H1 (cell line): ENCODE measurements around the gene BRCA2. TPM values are rescaled to one million over a fixed set of nuclear protein-coding genes. Genes with fewer than 3 reads are reported as not detected.

Source experiments
- CTCF ChIA-PET: fragments of 300-600 bp; sonication (Branson Sonifier 250); formaldehyde crosslinking; loops from one replicate; lab custom pipeline; 2021; ENCODE audit not compliant: partially characterized antibody; lab: Charles Lee
- POLR2A ChIA-PET: fragments of 300-600 bp; sonication (Branson Sonifier 250); formaldehyde crosslinking; loops from one replicate; lab custom pipeline; 2021; ENCODE audit warnings: inconsistent platforms; ENCODE audit not compliant: partially characterized antibody; lab: Charles Lee
- DNase-seq, 2 experiments: peaks; one replicate each; pipeline versions ENCODE4 v3.0.0 to v3.0.0-alpha.2; 2010 to 2022; ENCODE audit warnings: low spot score in 2 of 2, low read depth in 1 of 2, mixed read lengths in 1 of 2
- FAIRE-seq: peaks from 2 replicates; lab custom pipeline; 2011; peaks lifted over from hg19 to GRCh38; lab: Jason Lieb, UNC
- H2AFZ ChIP-seq: 2 replicates; pipeline ENCODE4 v1.8.1; 2012; ENCODE audit warnings: low read length, inconsistent platforms
- H2AK5ac ChIP-seq: 2 replicates; pipeline ENCODE4 v1.6.1; 2013; ENCODE audit warnings: low read depth, low read length
- H2BK120ac ChIP-seq: replicated peaks from 2 replicates; pipeline ENCODE3; 2013; ENCODE audit warnings: low read depth, low read length, inconsistent platforms
- H2BK12ac ChIP-seq: 2 replicates; pipeline ENCODE4 v1.6.1; 2013; ENCODE audit warnings: low read depth, low read length
- H2BK15ac ChIP-seq: 2 replicates; pipeline ENCODE4 v1.6.1; 2013; ENCODE audit warnings: low read length
- H2BK20ac ChIP-seq: 2 replicates; pipeline ENCODE4 v1.6.1; 2013; ENCODE audit warnings: low read length
- H2BK5ac ChIP-seq: 2 replicates; pipeline ENCODE4 v1.6.1; 2013; ENCODE audit warnings: low read depth, low read length
- H3K14ac ChIP-seq: 2 replicates; pipeline ENCODE4 v1.6.1; 2013; ENCODE audit warnings: inconsistent platforms; ENCODE audit not compliant: insufficient read length
- H3K18ac ChIP-seq: 2 replicates; pipeline ENCODE4 v1.6.1; 2013; ENCODE audit warnings: low read length; ENCODE audit errors: extremely low read depth
- H3K23ac ChIP-seq: 2 replicates; pipeline ENCODE4 v1.6.1; 2013; ENCODE audit warnings: inconsistent platforms; ENCODE audit not compliant: insufficient read length
- H3K23me2 ChIP-seq: 2 replicates; pipeline ENCODE4 v1.6.1; 2013; ENCODE audit warnings: low read depth, low read length
- H3K27ac ChIP-seq: 2 replicates; pipeline ENCODE4 v1.6.1; 2011; ENCODE audit warnings: low read depth, low read length, inconsistent platforms
- H3K27me3 ChIP-seq, 4 experiments: replicated peaks in 1 of 4; 1 replicate in 1 of 4; 2 replicates in 3 of 4; pipeline versions ENCODE4 v1.6.1 to v1.8.1; 2011 to 2013; ENCODE audit warnings: low read length in 3 of 4, mild to moderate bottlenecking in 3 of 4, inconsistent platforms in 2 of 4, mixed read lengths in 2 of 4, moderate library complexity in 1 of 4; ENCODE audit not compliant: control insufficient read depth in 3 of 4, insufficient read depth in 3 of 4; ENCODE audit errors: extremely low read depth in 1 of 4
- H3K36me3 ChIP-seq, 4 experiments: 2 replicates each; pipeline versions ENCODE4 v1.6.1 to v1.8.1; 2011 to 2013; ENCODE audit warnings: mild to moderate bottlenecking in 4 of 4, low read length in 3 of 4, moderate library complexity in 2 of 4, control low read depth in 1 of 4, inconsistent platforms in 1 of 4; ENCODE audit not compliant: insufficient read depth in 4 of 4, control insufficient read depth in 2 of 4
- H3K4ac ChIP-seq: replicated peaks from 2 replicates; pipeline ENCODE3; 2013; ENCODE audit warnings: low read length, low read depth, mixed read lengths, inconsistent platforms; ENCODE audit not compliant: insufficient read length
- H3K4me1 ChIP-seq, 4 experiments: replicated peaks in 1 of 4; 1 replicate in 1 of 4; 2 replicates in 3 of 4; pipeline versions ENCODE4 v1.6.1 to v1.8.1; 2011 to 2013; ENCODE audit warnings: low read length in 3 of 4, inconsistent platforms in 2 of 4, mixed read lengths in 1 of 4; ENCODE audit not compliant: insufficient read depth in 4 of 4, control insufficient read depth in 3 of 4
- H3K4me2 ChIP-seq, 2 experiments: 2 replicates each; pipeline versions ENCODE4 v1.6.1 to v1.8.1; 2011 to 2013; ENCODE audit warnings: low read depth in 2 of 2, low read length in 2 of 2, control low read depth in 1 of 2, inconsistent platforms in 1 of 2, mild to moderate bottlenecking in 1 of 2; ENCODE audit not compliant: insufficient read depth in 1 of 2
- H3K4me3 ChIP-seq, 4 experiments: fragments of 200-600, 300-600 bp in 1 of 4; sonication (generic), shearing (Covaris generic), sonication (Bioruptor Twin) in 1 of 4; 2 replicates each; pipeline versions ENCODE4 v1.5.1 to v1.8.1; 2011 to 2016; ENCODE audit warnings: low read length in 4 of 4, low read depth in 3 of 4, control low read depth in 2 of 4, inconsistent platforms in 2 of 4, mild to moderate bottlenecking in 2 of 4, mixed read lengths in 1 of 4, moderate library complexity in 1 of 4; ENCODE audit not compliant: insufficient read depth in 2 of 4; ENCODE audit errors: extremely low read depth in 1 of 4
- H3K56ac ChIP-seq: replicated peaks from 2 replicates; pipeline ENCODE3; 2013; ENCODE audit warnings: low read depth, mild to moderate bottlenecking, mixed read lengths, low read length, inconsistent platforms; ENCODE audit not compliant: insufficient read length
- H3K79me1 ChIP-seq: 2 replicates; pipeline ENCODE4 v1.6.1; 2013; ENCODE audit warnings: low read depth, low read length, control low read depth
- H3K79me2 ChIP-seq, 2 experiments: 2 replicates each; pipeline versions ENCODE4 v1.6.1 to v1.8.1; 2012 to 2013; ENCODE audit warnings: low read length in 2 of 2, mild to moderate bottlenecking in 2 of 2, inconsistent platforms in 1 of 2; ENCODE audit not compliant: insufficient read depth in 2 of 2, control insufficient read depth in 1 of 2
- H3K9ac ChIP-seq, 4 experiments: replicated peaks in 1 of 4; 1 replicate in 1 of 4; 2 replicates in 3 of 4; pipeline versions ENCODE4 v1.6.1 to v1.8.1; 2011 to 2013; ENCODE audit warnings: low read depth in 3 of 4, low read length in 3 of 4, control low read depth in 2 of 4, mild to moderate bottlenecking in 2 of 4, moderate library complexity in 2 of 4, inconsistent platforms in 1 of 4; ENCODE audit errors: extremely low read depth in 1 of 4
- H3K9me3 ChIP-seq, 2 experiments: 2 replicates each; pipeline versions ENCODE4 v1.6.1 to v1.8.1; 2012 to 2013; ENCODE audit warnings: mild to moderate bottlenecking in 2 of 2, moderate library complexity in 2 of 2, control low read depth in 1 of 2, inconsistent platforms in 1 of 2, low read depth in 1 of 2, low read length in 1 of 2, mixed read lengths in 1 of 2; ENCODE audit not compliant: insufficient read depth in 2 of 2
- H4K20me1 ChIP-seq, 2 experiments: replicated peaks in 1 of 2; 2 replicates each; pipeline versions ENCODE3 to v1.8.1; 2011 to 2013; ENCODE audit warnings: inconsistent platforms in 2 of 2, low read length in 2 of 2, mild to moderate bottlenecking in 1 of 2; ENCODE audit not compliant: insufficient read depth in 2 of 2, control insufficient read depth in 1 of 2
- H4K5ac ChIP-seq: 2 replicates; pipeline ENCODE4 v1.6.1; 2013; ENCODE audit warnings: low read length, low read depth, mixed read lengths, inconsistent platforms; ENCODE audit not compliant: insufficient read length
- H4K8ac ChIP-seq: 2 replicates; pipeline ENCODE4 v1.8.0; 2013; ENCODE audit warnings: mild to moderate bottlenecking, moderate library complexity, low read length, inconsistent platforms; ENCODE audit not compliant: insufficient read depth; ENCODE audit errors: extremely low read depth
- H4K91ac ChIP-seq: replicated peaks from 2 replicates; pipeline ENCODE3; 2013; ENCODE audit warnings: low read length, mixed read lengths, inconsistent platforms; ENCODE audit not compliant: insufficient read length
- FOSL1 ChIP-seq: IDR thresholded peaks from 2 replicates; pipeline ENCODE4 v1.6.1; 2011; ENCODE audit warnings: mild to moderate bottlenecking, low read depth, low read length, moderate library complexity; ENCODE audit not compliant: insufficient read depth
- KDM4A ChIP-seq: IDR thresholded peaks from one replicate; pipeline ENCODE4 v1.7.1; 2012; ENCODE audit warnings: low read depth, mild to moderate bottlenecking, moderate library complexity, low read length, inconsistent platforms; ENCODE audit not compliant: severe bottlenecking
- MAFK ChIP-seq: IDR thresholded peaks from 2 replicates; pipeline ENCODE4 v1.6.1; 2012; ENCODE audit warnings: low read depth, mild to moderate bottlenecking, improper control_type of control experiment, low read length
- MAX ChIP-seq: IDR thresholded peaks from 2 replicates; pipeline ENCODE4 v1.6.1; 2012; ENCODE audit warnings: inconsistent platforms
- NANOG ChIP-seq: IDR thresholded peaks from 2 replicates; pipeline ENCODE4 v1.6.1; 2011; ENCODE audit warnings: low read length, low read depth, mild to moderate bottlenecking, inconsistent platforms; ENCODE audit not compliant: insufficient read depth, poor library complexity, severe bottlenecking
- RAD21 ChIP-seq, 2 experiments: IDR thresholded peaks in 1 of 2; conservative IDR thresholded peaks in 1 of 2; 2 replicates each; pipeline ENCODE4 v1.6.1; 2011; ENCODE audit warnings: low read depth in 2 of 2, low read length in 2 of 2, improper control_type of control experiment in 1 of 2, inconsistent platforms in 1 of 2, mild to moderate bottlenecking in 1 of 2, moderate library complexity in 1 of 2
- SIN3A ChIP-seq, 2 experiments: IDR thresholded peaks in 1 of 2; conservative IDR thresholded peaks in 1 of 2; 2 replicates each; pipeline ENCODE4 v1.6.1; 2011 to 2012; ENCODE audit warnings: low read length in 2 of 2, improper control_type of control experiment in 1 of 2, low read depth in 1 of 2, mild to moderate bottlenecking in 1 of 2
- SP4 ChIP-seq: IDR thresholded peaks from 2 replicates; pipeline ENCODE4 v1.6.1; 2012; ENCODE audit warnings: low read length, inconsistent platforms
- TBP ChIP-seq: IDR thresholded peaks from 2 replicates; pipeline ENCODE4 v1.6.1; 2011; ENCODE audit warnings: low read depth, low read length, improper control_type of control experiment
- WGBS, 2 experiments: shearing (Covaris generic) in 1 of 2; methylation state at CpG; one replicate each; pipeline versions ENCODE4 v1.1.6 to v1.1.7; 2013 to 2015; ENCODE audit warnings: low lambda C conversion rate in 2 of 2, mixed read lengths in 2 of 2, inconsistent platforms in 1 of 2, low coverage in 1 of 2, missing lambda C conversion rate in 1 of 2; ENCODE audit not compliant: insufficient replicate concordance in 2 of 2, insufficient coverage in 1 of 2, insufficient read length in 1 of 2; ENCODE audit errors: extremely low coverage in 1 of 2, missing lambda C conversion rate in 1 of 2; 5-methylcytosine and 5-hydroxymethylcytosine counted together
- polyA plus RNA-seq, 7 experiments: library from polyadenylated mRNA; depleted of rRNA in 3 of 7; stranded (reverse) in 5 of 7; unstranded in 2 of 7; fragments of >200 nt in 5 of 7; fragments of 200-250 nt in 2 of 7; gene quantifications; 1 replicate in 5 of 7; 2 replicates in 1 of 7; 4 replicates in 1 of 7; pipeline versions ENCODE4 v1.2.1 to v1.2.3, GENCODE V29; 2011 to 2013; ENCODE audit warnings: missing spikeins in 2 of 7, mixed read lengths in 2 of 7
- total RNA-seq: library from RNA; stranded (reverse); fragmentation: NEBNext Ultra II Directional; extraction: Animal tissue kit (Norgen Biotek cat#: 25700); gene quantifications from 2 replicates; pipeline ENCODE4 v1.2.1, GENCODE V29; 2021

BRCA2 gene
- total and polyA plus RNA-seq, 2 of the 8 experiments (the other 6 are each of a cell fraction or from before 2014, with no cell fraction given) = 4.2 to 24.9 TPM

GRCh38 chr13:32431361-32431760 lies 116.1 kb downstream of the BRCA2 start:
- no peak overlapping the region for H3K9ac ChIP-seq
- H2AFZ ChIP-seq = no peak overlapping the region
- no peak overlapping the region for H3K27ac ChIP-seq
- TF ChIP-seq NANOG (no peak), KDM4A (no peak), MAX (no peak), TBP (no peak), FOSL1 (no peak), SP4 (no peak), RAD21 (IDR thresholded peaks at IDR 0.05 in 1 of 2, conservative IDR thresholded peaks at IDR 0.05 in 1 of 2; ENCODE audit: low read depth in 2 of 2, low read length in 2 of 2) (no peak), MAFK (no peak), SIN3A (conservative IDR thresholded peaks at IDR 0.05 in 1 of 2, IDR thresholded peaks at IDR 0.05 in 1 of 2; ENCODE audit: low read depth in 1 of 2, low read length in 2 of 2) (no peak)
- no peak overlapping the region for H3K14ac ChIP-seq
- no peak overlapping the region for H2BK15ac ChIP-seq
- CTCF ChIA-PET = interaction anchor here (1.6 kb wide), 1 partner anchor 17 kb away, joined by 3 read pairs; no protein-coding TSS in a partner anchor
- FAIRE-seq (no peak), DNase-seq (no peak)
- no peak overlapping the region for H2BK20ac ChIP-seq
- H3K9me3 ChIP-seq = no peaks in the 10 kb centered on the region
- H3K27me3 ChIP-seq = peaks cover 0 to 5% (median 3%) of the 10 kb centered on the region in 4 experiments; a peak in 5 of 7 replicates
- peaks cover 0 to 2% of the 10 kb centered on the region in 2 experiments for H4K20me1 ChIP-seq
- no peak overlapping the region for H3K18ac ChIP-seq
- H3K36me3 ChIP-seq = no peaks in the 10 kb centered on the region
- no peaks in the 10 kb centered on the region for H3K79me1 ChIP-seq
- peaks cover 5% of the 10 kb centered on the region; the same call in 1 of the 2 replicates for H3K23me2 ChIP-seq
- H3K4ac ChIP-seq = no peak overlapping the region
- H3K79me2 ChIP-seq = no peaks in the 10 kb centered on the region
- no peak overlapping the region for H3K23ac ChIP-seq
- H3K4me3 ChIP-seq = no peak overlapping the region
- H2BK12ac ChIP-seq = no peak overlapping the region
- no peak overlapping the region for H2BK5ac ChIP-seq
- no peak overlapping the region for H2AK5ac ChIP-seq
- H3K4me1 ChIP-seq = peaks cover 2 to 4% (median 3%) of the 10 kb centered on the region in 4 experiments; a peak in 5 of 7 replicates
- POLR2A ChIA-PET = no interaction called here
- no peak overlapping the region for H4K5ac ChIP-seq
- no peak overlapping the region for H3K4me2 ChIP-seq
- no peak overlapping the region for H4K91ac ChIP-seq
- no peak overlapping the region for H4K8ac ChIP-seq
- no peak overlapping the region for H3K56ac ChIP-seq
- 92% methylated on average over 5 of the region's 5 CpGs; no CpG with 5 or more reads in 1 of the 2 experiments for WGBS, 2 experiments
- no peak overlapping the region for H2BK120ac ChIP-seq
